Stomach (tissue), 9 donors: ENCODE data around the gene CXCR6. TPM values are rescaled to one million over a fixed set of nuclear protein-coding genes. Genes with fewer than 3 reads are reported as not detected.

ENCODE experiments used
- DNase-seq, 2 donors: peaks; one replicate each; pipeline versions ENCODE4 v3.0.0 to v3.0.0-alpha.2; 2013 to 2019
- H3K27ac ChIP-seq, 5 donors: fragments of 200-600 bp in 4 of 5; sonication (generic) in 4 of 5; one replicate each; pipeline ENCODE4 v1.5.1; 2013 to 2019; ENCODE audit warnings: mild to moderate bottlenecking in 1 of 5, moderate library complexity in 1 of 5
- H3K27me3 ChIP-seq, 3 donors: fragments of 200-600 bp; sonication (generic); one replicate each; pipeline ENCODE4 v1.5.1; 2017 to 2019; ENCODE audit warnings: mixed run types in 1 of 3
- H3K36me3 ChIP-seq, 4 donors: fragments of 200-600 bp; sonication (generic); 1 replicate in 3 of 4; 2 replicates in 1 of 4; pipeline ENCODE4 v1.5.1; 2016 to 2019
- H3K4me1 ChIP-seq, 4 donors: fragments of 200-600 bp; sonication (generic); one replicate each; pipeline ENCODE4 v1.5.1; 2016 to 2019
- H3K4me3 ChIP-seq, 4 donors: fragments of 200-600 bp; sonication (generic) in 3 of 4; one replicate each; pipeline ENCODE4 v1.5.1; 2016 to 2019; ENCODE audit warnings: mild to moderate bottlenecking in 1 of 4
- H3K9me3 ChIP-seq, 4 donors: fragments of 200-600 bp; sonication (generic); one replicate each; pipeline ENCODE4 v1.5.1; 2016 to 2019
- EP300 ChIP-seq: sonication (generic); formaldehyde crosslinking; IDR thresholded peaks from one replicate; pipeline ENCODE4 v1.6.1; 2017; ENCODE audit warnings: antibody characterized with exemption
- POLR2A ChIP-seq, 4 donors: fragments of 450-650 bp; IDR thresholded peaks; one replicate each; pipeline ENCODE4 v1.6.1; 2016; ENCODE audit warnings: antibody characterized with exemption in 4 of 4, control low read depth in 2 of 4, mild to moderate bottlenecking in 1 of 4, moderate library complexity in 1 of 4
- POLR2AphosphoS5 ChIP-seq, 3 donors: sonication (generic); formaldehyde crosslinking; IDR thresholded peaks; one replicate each; pipeline ENCODE4 v1.6.1; 2016; ENCODE audit warnings: antibody characterized with exemption in 3 of 3
- WGBS, 5 donors: extraction: QIAGEN DNeasy Blood & Tissue Kit in 3 of 5; methylation state at CpG; one replicate each; pipeline versions ENCODE4 v1.1.5 to v1.1.7; 2013 to 2018; 5-methylcytosine and 5-hydroxymethylcytosine counted together
- intact Hi-C: fragments of 100-400 bp; cut with DNase I; formaldehyde crosslinking; loops from one replicate; pipeline ENCODE4 v1.15.1; 2023; ENCODE audit warnings: low total_unique reads
- polyA plus RNA-seq, 3 donors: library from polyadenylated mRNA; stranded (reverse); fragments of 200-250 nt; gene quantifications; one replicate each; pipeline ENCODE4 v1.2.3, GENCODE V29; 2013
- total RNA-seq, 5 donors: library from RNA; depleted of rRNA; stranded (reverse); fragments of >200 nt; gene quantifications; one replicate each; pipeline versions ENCODE4 v1.1.0 to v1.2.3, GENCODE V29; 2014 to 2016
- TF ChIP-seq, protein P1 (sequence below), 7 experiments: fragments of 450-650 bp in 4 of 7; fragments of 200-600 bp in 3 of 7; sonication (generic) in 3 of 7; IDR thresholded peaks; one replicate each; pipeline ENCODE4 v1.5.1; 2016 to 2019; ENCODE audit warnings: antibody characterized with exemption in 7 of 7, control low read depth in 2 of 7, mild to moderate bottlenecking in 1 of 7
- donor health status: healthy with polysubstance abuse.
- donor health status: Bipolar disorder and iron deficiency.
- donor health status: healthy.

The CXCR6 gene
- total and polyA plus RNA-seq, 8 donors = 0.31 to 14.8 (median 1.1) TPM; not detected in 3

- Histone ChIP-seq H3K4me1 (peaks cover 0 to 14% (median 4%) of the 10 kb centered on the region in 4 donors), H3K9me3 (no peaks in the 10 kb centered on the region), H3K4me3 (no peak overlapping the region), H3K27me3 (no peaks in the 10 kb centered on the region), H3K27ac (peak overlapping the region; percentile 15 to 66 (median 41)), H3K36me3 (peaks cover 80 to 100% (median 99%) of the 10 kb centered on the region in 4 donors)
- TF ChIP-seq EP300 (no peak), POLR2AphosphoS5 (IDR thresholded peaks at IDR 0.05) (peak in 1 of 3 donors; percentile 20)
- DNase-seq = peak; percentile 23 to 32
- intact Hi-C loops = no loop called here
- 63 to 82% (median 77%) methylated on average over 6 of the region's 6 CpGs for WGBS, 5 donors
Observed at GRCh38 chr3:45950686-45951600, 7.7 kb downstream of the CXCR6 start.

DNA sequence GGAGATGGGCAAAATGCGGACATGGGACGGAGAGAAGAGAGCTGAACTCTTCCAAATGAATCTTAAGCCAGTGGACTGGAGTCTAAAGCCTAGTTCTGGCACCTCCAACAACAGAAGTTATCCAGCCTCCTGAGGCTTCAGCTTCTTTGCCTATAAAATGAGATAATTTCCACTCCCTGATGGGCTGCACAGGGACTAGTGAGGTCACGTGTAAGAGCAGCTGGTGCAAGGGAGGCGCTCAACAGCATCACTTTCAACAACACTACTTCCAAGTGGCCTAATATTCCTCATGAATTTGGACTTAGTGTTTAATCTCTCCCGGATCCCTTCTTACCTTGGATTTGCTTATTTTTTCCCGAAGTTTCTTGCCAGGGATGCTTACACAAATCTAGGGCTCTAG, 8.7 kb downstream of the CXCR6 start:
- Histone ChIP-seq H3K36me3 (peaks cover 77 to 100% (median 99%) of the 10 kb centered on the region in 4 donors), H3K4me1 (peaks cover 0 to 14% (median 4%) of the 10 kb centered on the region in 4 donors), H3K9me3 (no peaks in the 10 kb centered on the region), H3K27ac (peak overlapping the region in 3 of 5 donors; percentile 39 to 66 (median 44)), H3K4me3 (no peak overlapping the region), H3K27me3 (no peaks in the 10 kb centered on the region)
- WGBS, 5 donors = 82 to 95% (median 92%) methylated on average over 6 of the region's 6 CpGs
- intact Hi-C loops = no loop called here
- TF ChIP-seq POLR2AphosphoS5 (IDR thresholded peaks at IDR 0.05) (no peak), EP300 (no peak), POLR2A (IDR thresholded peaks at IDR 0.05) (no peak)
- TF ChIP-seq, protein P1, sequence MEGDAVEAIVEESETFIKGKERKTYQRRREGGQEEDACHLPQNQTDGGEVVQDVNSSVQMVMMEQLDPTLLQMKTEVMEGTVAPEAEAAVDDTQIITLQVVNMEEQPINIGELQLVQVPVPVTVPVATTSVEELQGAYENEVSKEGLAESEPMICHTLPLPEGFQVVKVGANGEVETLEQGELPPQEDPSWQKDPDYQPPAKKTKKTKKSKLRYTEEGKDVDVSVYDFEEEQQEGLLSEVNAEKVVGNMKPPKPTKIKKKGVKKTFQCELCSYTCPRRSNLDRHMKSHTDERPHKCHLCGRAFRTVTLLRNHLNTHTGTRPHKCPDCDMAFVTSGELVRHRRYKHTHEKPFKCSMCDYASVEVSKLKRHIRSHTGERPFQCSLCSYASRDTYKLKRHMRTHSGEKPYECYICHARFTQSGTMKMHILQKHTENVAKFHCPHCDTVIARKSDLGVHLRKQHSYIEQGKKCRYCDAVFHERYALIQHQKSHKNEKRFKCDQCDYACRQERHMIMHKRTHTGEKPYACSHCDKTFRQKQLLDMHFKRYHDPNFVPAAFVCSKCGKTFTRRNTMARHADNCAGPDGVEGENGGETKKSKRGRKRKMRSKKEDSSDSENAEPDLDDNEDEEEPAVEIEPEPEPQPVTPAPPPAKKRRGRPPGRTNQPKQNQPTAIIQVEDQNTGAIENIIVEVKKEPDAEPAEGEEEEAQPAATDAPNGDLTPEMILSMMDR (IDR thresholded peaks at IDR 0.05) = no peak
- no peak for DNase-seq

DNA sequence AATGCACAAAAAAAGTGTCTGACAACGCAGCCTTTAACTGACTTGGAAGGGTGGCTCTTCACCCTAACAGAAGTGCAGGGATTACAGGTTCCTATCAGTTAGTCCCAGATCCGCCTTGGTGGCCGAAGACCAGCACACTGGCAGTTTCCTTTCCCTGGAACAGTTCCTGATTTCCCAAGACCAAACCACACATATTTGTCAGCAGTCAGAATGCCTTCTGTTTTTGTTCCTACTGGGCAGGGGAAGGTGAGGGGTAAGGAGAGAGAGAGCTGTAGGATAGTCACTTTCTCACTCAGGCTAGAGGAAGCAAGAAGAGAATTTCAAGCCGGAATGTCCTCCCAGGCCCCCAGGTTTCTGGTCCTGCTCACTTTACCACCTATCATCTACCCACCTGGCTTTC, 9.2 kb downstream of the CXCR6 start:
- 58 to 93% (median 82%) methylated on average over 4 of the region's 4 CpGs for WGBS, 5 donors
- no peak overlapping the region for H3K4me3 ChIP-seq
- intact Hi-C loops = no loop called here
- TF ChIP-seq POLR2AphosphoS5 (IDR thresholded peaks at IDR 0.05) (no peak), EP300 (no peak), POLR2A (IDR thresholded peaks at IDR 0.05) (no peak)
- TF ChIP-seq, protein P1 (IDR thresholded peaks at IDR 0.05) = no peak
- no peaks in the 10 kb centered on the region for H3K9me3 ChIP-seq
- H3K4me1 ChIP-seq = peaks cover 0 to 14% (median 4%) of the 10 kb centered on the region in 4 donors
- H3K27me3 ChIP-seq = no peaks in the 10 kb centered on the region
- peaks cover 77 to 100% (median 99%) of the 10 kb centered on the region in 4 donors for H3K36me3 ChIP-seq
- peak overlapping the region in 1 of 5 donors; percentile 66 for H3K27ac ChIP-seq
- DNase-seq = no peak

DNA sequence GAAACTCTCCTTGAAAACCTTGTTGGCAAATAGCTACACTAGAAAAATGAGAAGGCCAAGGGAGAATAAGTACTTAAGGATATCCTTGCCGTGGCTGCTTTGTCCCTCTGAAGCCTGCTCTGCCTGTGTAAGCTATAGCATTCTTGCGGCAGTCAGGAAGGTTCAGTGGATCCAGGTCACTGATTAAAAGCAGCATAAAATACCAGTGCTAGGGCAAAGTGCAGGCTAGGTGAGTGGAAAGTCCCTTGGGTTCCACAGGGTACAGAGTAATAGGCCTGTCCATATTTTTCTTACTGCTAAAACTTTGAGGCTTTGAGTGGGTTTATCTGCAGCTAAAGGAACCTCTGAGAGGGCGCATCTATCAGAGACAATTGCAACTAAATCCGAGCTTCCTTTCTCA, 10.3 kb downstream of the CXCR6 start:
- Histone ChIP-seq H3K4me3 (no peak overlapping the region), H3K27me3 (no peaks in the 10 kb centered on the region), H3K9me3 (no peaks in the 10 kb centered on the region), H3K27ac (no peak overlapping the region), H3K4me1 (peaks cover 0 to 10% (median 4%) of the 10 kb centered on the region in 4 donors), H3K36me3 (peaks cover 79 to 100% (median 99%) of the 10 kb centered on the region in 4 donors)
- DNase-seq = no peak
- 68 to 80% (median 78%) methylated on average over 4 of the region's 4 CpGs for WGBS, 5 donors
- TF ChIP-seq EP300 = no peak
- TF ChIP-seq POLR2A (IDR thresholded peaks at IDR 0.05) = no peak
- TF ChIP-seq, protein P1 (IDR thresholded peaks at IDR 0.05) = no peak
- no peak for TF ChIP-seq POLR2AphosphoS5 (IDR thresholded peaks at IDR 0.05)
- intact Hi-C loops = no loop called here
